Ishikawa (cell line): ENCODE data around the gene TSPAN13.

Source experiments
- CEBPB ChIP-seq: IDR thresholded peaks from 2 replicates; pipeline ENCODE4 v1.6.1; 2012
- CREB1 ChIP-seq: IDR thresholded peaks from 2 replicates; pipeline ENCODE4 v1.6.1; 2012; ENCODE audit warnings: low read depth

GRCh38 chr7:16794986-16795385, 41.4 kb downstream of the TSPAN13 start:
- TF ChIP-seq CREB1: no peak
- TF ChIP-seq CEBPB: no peak
